OCI-LY7 (cell line): ENCODE data around the gene SSTR5. TPM values are rescaled to one million over a fixed set of nuclear protein-coding genes. Genes with fewer than 3 reads are reported as not detected.

Experiments used
- BruUV-seq: library from RNA; stranded (reverse); fragments of 400-500 nt; replicated peaks from 2 replicates; lab custom pipeline; 2021; lab: Mats Ljungman, UMichigan
- CTCF ChIA-PET: fragments of 300-600 bp; sonication (Branson Sonifier 250); formaldehyde crosslinking; loops from one replicate; lab custom pipeline; 2022; ENCODE audit warnings: antibody characterized with exemption; ENCODE audit not compliant: unreplicated experiment; lab: Charles Lee
- POLR2A ChIA-PET: fragments of 300-600 bp; sonication (Branson Sonifier 250); formaldehyde crosslinking; loops from one replicate; lab custom pipeline; 2022; ENCODE audit warnings: antibody characterized with exemption; lab: Charles Lee
- DNase-seq: peaks from one replicate; pipeline ENCODE4 v3.0.0-alpha.2; 2015; ENCODE audit warnings: low spot score
- H2AFZ ChIP-seq: fragments of 200-600 bp; sonication (generic), shearing (Covaris generic); 2 replicates; pipeline ENCODE4 v1.6.1; 2014; ENCODE audit warnings: mild to moderate bottlenecking, antibody characterized with exemption, low read length, moderate library complexity
- H3K27ac ChIP-seq: fragments of 200-600 bp; sonication (generic); 2 replicates; pipeline ENCODE4 v1.5.1; 2014; ENCODE audit warnings: mixed run types, low read depth, mild to moderate bottlenecking, moderate library complexity, low read length, inconsistent platforms; ENCODE audit not compliant: poor library complexity, severe bottlenecking
- H3K36me3 ChIP-seq: fragments of 200-600 bp; sonication (generic); 2 replicates; pipeline ENCODE4 v1.6.1; 2014; ENCODE audit warnings: mild to moderate bottlenecking, antibody characterized with exemption, low read length, moderate library complexity, mixed read lengths; ENCODE audit not compliant: insufficient read depth
- H3K4me1 ChIP-seq: fragments of 200-600 bp; sonication (generic); 2 replicates; pipeline ENCODE4 v1.5.1; 2014; ENCODE audit warnings: mild to moderate bottlenecking, low read length; ENCODE audit not compliant: insufficient read depth, poor library complexity, severe bottlenecking
- H3K4me2 ChIP-seq: fragments of 200-600 bp; sonication (generic); 2 replicates; pipeline ENCODE4 v1.6.1; 2014; ENCODE audit warnings: mild to moderate bottlenecking, low read length
- H3K4me3 ChIP-seq: fragments of 200-600 bp; sonication (generic); 2 replicates; pipeline ENCODE4 v1.5.1; 2014; ENCODE audit warnings: mild to moderate bottlenecking, low read depth, low read length; ENCODE audit not compliant: poor library complexity, severe bottlenecking
- H3K79me2 ChIP-seq: fragments of 200-600 bp; sonication (generic); 2 replicates; pipeline ENCODE4 v1.6.1; 2016; ENCODE audit warnings: low read depth, mild to moderate bottlenecking, low read length, moderate library complexity, mixed read lengths; ENCODE audit not compliant: insufficient read depth
- H3K9me2 ChIP-seq: fragments of 200-600 bp; sonication (generic); 2 replicates; pipeline ENCODE4 v1.6.1; 2016; ENCODE audit warnings: mild to moderate bottlenecking, low read length, mixed read lengths; ENCODE audit not compliant: insufficient read depth
- H3K9me3 ChIP-seq: fragments of 200-600 bp; sonication (generic); 2 replicates; pipeline ENCODE4 v1.6.1; 2014; ENCODE audit warnings: mild to moderate bottlenecking, mixed run types, low read length, mixed read lengths
- H4K20me1 ChIP-seq: fragments of 200-600 bp; sonication (generic); 2 replicates; pipeline ENCODE4 v1.6.1; 2014; ENCODE audit warnings: mild to moderate bottlenecking, antibody characterized with exemption, low read length, moderate library complexity, mixed read lengths; ENCODE audit not compliant: insufficient read depth
- CTCF ChIP-seq: fragments of 200-600 bp; sonication (generic); conservative IDR thresholded peaks from 2 replicates; pipeline ENCODE4 v1.5.1; 2014; ENCODE audit warnings: mild to moderate bottlenecking, antibody characterized with exemption, low read length, moderate library complexity, mixed read lengths
- EZH2phosphoT487 ChIP-seq: fragments of 200-600 bp; sonication (generic); IDR thresholded peaks from 2 replicates; pipeline ENCODE4 v1.6.1; 2018; ENCODE audit warnings: low read depth, borderline replicate concordance, mild to moderate bottlenecking, mixed run types, antibody characterized with exemption, low read length, moderate library complexity, mixed read lengths
- intact Hi-C: fragments of 100-400 bp; cut with micrococcal nuclease; formaldehyde crosslinking; loops from one replicate; pipeline ENCODE4 v1.10.0; 2022; ENCODE audit not compliant: unreplicated experiment
- total RNA-seq, 2 experiments: library from RNA; depleted of rRNA in 1 of 2; stranded (reverse); fragments of >200 nt in 1 of 2; shearing (Covaris generic) in 1 of 2; gene quantifications; 2 replicates each; pipeline ENCODE4 v1.2.3, GENCODE V29; 2014 to 2022

SSTR5 gene
- total RNA-seq, 2 experiments from 2014 or later: not detected

- H4K20me1 ChIP-seq: no peaks in the 10 kb centered on the region
- CTCF ChIA-PET: no interaction called here
- BruUV-seq: no TSS peak
Measured at GRCh38 chr16:1096169-1097082, 23.9 kb downstream of the SSTR5 start, which contains the start of gene C1QTNF8. C1QTNF8 (minus strand) TSS chr16:1096244; CDS start chr16:1094922, 1,322 bp downstream.

GRCh38 chr16:1097156-1097555 lies 24.6 kb downstream of the SSTR5 start:
- Histone ChIP-seq H3K27ac (no peak overlapping the region), H3K4me1 (no peaks in the 10 kb centered on the region), H3K9me3 (0 out of 2 replicates have a peak, but pooled peaks cover 2% of the 10 kb centered on the region), H3K79me2 (no peaks in the 10 kb centered on the region), H4K20me1 (no peaks in the 10 kb centered on the region), H3K4me3 (no peak overlapping the region), H3K4me2 (no peak overlapping the region), H3K36me3 (no peaks in the 10 kb centered on the region), H2AFZ (no peak overlapping the region), H3K9me2 (no peaks in the 10 kb centered on the region)
- peak; percentile 5 for DNase-seq
- BruUV-seq: no TSS peak
- ChIA-PET POLR2A (no interaction called here), CTCF (no interaction called here)
- TF ChIP-seq EZH2phosphoT487 (no peak), CTCF (no peak)
- intact Hi-C loops: no loop called here

More at GRCh38 chr16:1096169-1097082, 23.9 kb downstream of the SSTR5 start, which contains the start of gene C1QTNF8:
- no peaks in the 10 kb centered on the region for H3K79me2 ChIP-seq
- no peaks in the 10 kb centered on the region for H3K36me3 ChIP-seq
- 0 out of 2 replicates have a peak, but pooled peaks cover 4% of the 10 kb centered on the region for H3K9me3 ChIP-seq
- no peak within 1 kb of the TSS for H3K4me3 ChIP-seq
- POLR2A ChIA-PET: no interaction called here
- H3K27ac ChIP-seq: no peak within 1 kb of the TSS
- H3K4me1 ChIP-seq: no peaks in the 10 kb centered on the region
- H3K4me2 ChIP-seq: no peak within 1 kb of the TSS
- H2AFZ ChIP-seq: no peak within 1 kb of the TSS
- no peaks in the 10 kb centered on the region for H3K9me2 ChIP-seq
- TF ChIP-seq EZH2phosphoT487 (no peak), CTCF (no peak)
- intact Hi-C loops: no loop called here
- DNase-seq: no peak

- Histone ChIP-seq H3K4me2 (no peak overlapping the region), H3K4me1 (no peaks in the 10 kb centered on the region), H3K36me3 (no peaks in the 10 kb centered on the region), H3K79me2 (no peaks in the 10 kb centered on the region), H3K9me3 (no peaks in the 10 kb centered on the region), H2AFZ (no peak overlapping the region), H3K27ac (no peak overlapping the region), H4K20me1 (no peaks in the 10 kb centered on the region), H3K4me3 (no peak overlapping the region), H3K9me2 (no peaks in the 10 kb centered on the region)
- CTCF ChIA-PET: no interaction called here
- DNase-seq: no peak
- intact Hi-C loops: no loop called here
- POLR2A ChIA-PET: interaction anchor here (0.5 kb wide), 1 partner anchor 171 kb away, joined by 3 read pairs; no protein-coding TSS in a partner anchor
- no TSS peak for BruUV-seq
- TF ChIP-seq CTCF (no peak), EZH2phosphoT487 (no peak)
Measured at GRCh38 chr16:1097800-1098199, 25.3 kb downstream of the SSTR5 start.
